Lower leg skin (tissue), 3 donors: ENCODE measurements around the gene ETNK2.

Experiments
- POLR2A ChIP-seq, 2 donors: fragments of 450-650 bp; IDR thresholded peaks; one replicate each; pipeline ENCODE4 v1.6.1; 2016 to 2017; ENCODE audit warnings: antibody characterized with exemption in 2 of 2, mild to moderate bottlenecking in 1 of 2, moderate library complexity in 1 of 2
- TF ChIP-seq, protein P1 (sequence below), 3 donors: fragments of 450-650 bp; IDR thresholded peaks; one replicate each; pipeline ENCODE4 v1.5.1; 2016; ENCODE audit warnings: antibody characterized with exemption in 3 of 3, mild to moderate bottlenecking in 3 of 3, moderate library complexity in 2 of 3

DNA sequence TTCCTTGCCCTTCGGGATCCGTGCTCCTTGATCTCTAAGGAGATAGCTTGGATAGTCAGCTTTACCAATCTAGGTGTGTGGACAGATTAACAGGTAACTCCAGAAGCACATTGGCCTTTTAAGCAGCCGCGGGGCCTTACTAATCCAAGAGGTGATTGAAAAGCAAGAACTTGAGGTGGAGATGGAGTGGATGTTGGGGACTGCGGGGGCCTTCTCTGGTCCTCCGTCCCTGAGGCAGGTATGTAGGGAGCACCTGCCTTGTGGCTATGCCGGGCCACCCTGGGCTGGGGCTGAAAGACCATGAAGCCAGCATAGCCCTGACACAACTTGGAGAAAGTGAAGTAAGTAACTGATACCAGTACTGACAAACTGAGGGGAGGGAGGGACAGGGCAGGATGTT is 68.4 kb downstream of the ETNK2 start:
- TF ChIP-seq, protein P1, sequence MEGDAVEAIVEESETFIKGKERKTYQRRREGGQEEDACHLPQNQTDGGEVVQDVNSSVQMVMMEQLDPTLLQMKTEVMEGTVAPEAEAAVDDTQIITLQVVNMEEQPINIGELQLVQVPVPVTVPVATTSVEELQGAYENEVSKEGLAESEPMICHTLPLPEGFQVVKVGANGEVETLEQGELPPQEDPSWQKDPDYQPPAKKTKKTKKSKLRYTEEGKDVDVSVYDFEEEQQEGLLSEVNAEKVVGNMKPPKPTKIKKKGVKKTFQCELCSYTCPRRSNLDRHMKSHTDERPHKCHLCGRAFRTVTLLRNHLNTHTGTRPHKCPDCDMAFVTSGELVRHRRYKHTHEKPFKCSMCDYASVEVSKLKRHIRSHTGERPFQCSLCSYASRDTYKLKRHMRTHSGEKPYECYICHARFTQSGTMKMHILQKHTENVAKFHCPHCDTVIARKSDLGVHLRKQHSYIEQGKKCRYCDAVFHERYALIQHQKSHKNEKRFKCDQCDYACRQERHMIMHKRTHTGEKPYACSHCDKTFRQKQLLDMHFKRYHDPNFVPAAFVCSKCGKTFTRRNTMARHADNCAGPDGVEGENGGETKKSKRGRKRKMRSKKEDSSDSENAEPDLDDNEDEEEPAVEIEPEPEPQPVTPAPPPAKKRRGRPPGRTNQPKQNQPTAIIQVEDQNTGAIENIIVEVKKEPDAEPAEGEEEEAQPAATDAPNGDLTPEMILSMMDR (IDR thresholded peaks at IDR 0.05): no peak
- no peak for TF ChIP-seq POLR2A (IDR thresholded peaks at IDR 0.05)
